ENCODE data around the gene ADH6.

ADH6 gene

DNA sequence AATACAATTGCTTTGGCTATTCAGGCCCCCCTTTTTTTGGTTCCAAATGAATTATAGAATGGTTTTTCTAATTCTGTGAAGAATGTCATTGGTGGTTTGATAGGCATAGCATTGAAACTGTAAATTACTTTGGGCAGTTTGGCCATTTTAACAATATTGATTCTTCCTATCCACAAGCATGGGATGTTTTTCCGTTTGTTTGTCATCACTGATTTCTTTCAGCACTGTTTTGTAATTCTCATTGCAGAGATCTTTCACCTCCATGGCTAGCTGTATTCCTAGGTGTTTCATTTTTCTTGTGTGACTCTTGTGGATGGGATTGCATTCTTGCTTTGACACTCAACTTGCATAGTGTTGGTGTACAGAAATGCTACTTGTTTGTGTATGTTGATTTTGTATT, 33.0 kb downstream of the ADH6 start:
- TF ChIP-seq ZFX (IDR thresholded peaks at IDR 0.05) (no peak), CTCF (conservative IDR thresholded peaks at IDR 0.05) (no peak)
- no peak overlapping the region for H3K27ac ChIP-seq

DNA sequence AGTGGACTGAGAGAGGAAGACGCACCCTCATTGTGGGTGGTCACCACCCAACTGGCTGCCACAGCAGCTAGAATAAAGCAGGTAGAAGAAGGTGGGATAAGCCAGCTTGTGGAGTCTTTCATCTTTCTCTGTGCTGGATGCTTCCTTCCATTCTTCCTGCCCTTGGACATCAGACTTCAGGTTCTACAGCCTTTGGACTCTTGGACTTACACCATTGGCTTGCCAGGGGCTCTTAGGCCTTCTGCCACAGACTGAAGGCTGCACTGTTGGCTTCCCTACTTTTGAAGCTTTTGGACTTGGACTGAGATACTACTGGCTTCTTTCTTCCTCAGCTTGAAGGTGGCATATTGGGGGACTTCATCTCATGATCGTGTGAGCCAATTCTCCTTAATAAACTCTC, 33.5 kb downstream of the ADH6 start:
- H3K27ac ChIP-seq: no peak overlapping the region
- TF ChIP-seq CTCF (conservative IDR thresholded peaks at IDR 0.05) (no peak), ZFX (IDR thresholded peaks at IDR 0.05) (no peak)

DNA sequence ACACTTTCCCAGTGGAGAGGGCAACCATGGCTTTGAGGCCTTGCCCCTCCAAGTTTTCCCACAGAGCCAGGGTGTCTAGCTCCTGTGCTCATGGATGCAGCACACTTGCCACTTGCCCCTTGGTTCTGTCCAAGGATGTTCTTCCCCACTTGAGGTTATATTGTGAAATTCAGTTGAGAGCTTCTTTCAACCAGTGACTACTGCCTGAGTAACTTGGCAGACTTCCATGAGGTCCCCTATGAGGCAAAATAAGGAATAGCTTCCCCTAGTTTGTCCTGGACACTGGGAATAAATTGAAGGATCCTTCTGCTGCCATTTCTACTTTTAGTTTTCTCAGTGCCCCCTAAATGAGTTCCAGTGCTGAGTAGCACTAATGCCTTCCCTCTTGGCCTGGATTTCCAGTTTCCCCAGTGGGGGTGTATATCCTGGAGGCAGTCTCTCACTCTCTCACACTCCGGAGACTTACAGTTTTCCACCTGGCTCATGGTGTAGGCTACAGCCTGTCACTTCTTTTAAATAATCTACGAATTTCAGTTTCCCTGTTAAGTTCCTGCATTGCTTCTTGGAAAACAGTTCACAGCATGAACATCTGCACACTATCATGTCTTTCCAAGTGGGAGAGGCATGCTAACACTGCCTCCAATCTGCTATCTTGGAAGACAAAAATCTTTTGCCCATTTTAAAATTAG, 38.5 kb downstream of the ADH6 start:
- TF ChIP-seq CTCF (conservative IDR thresholded peaks at IDR 0.05) (no peak), ZFX (IDR thresholded peaks at IDR 0.05) (no peak)
- no peak overlapping the region for H3K27ac ChIP-seq

DNA sequence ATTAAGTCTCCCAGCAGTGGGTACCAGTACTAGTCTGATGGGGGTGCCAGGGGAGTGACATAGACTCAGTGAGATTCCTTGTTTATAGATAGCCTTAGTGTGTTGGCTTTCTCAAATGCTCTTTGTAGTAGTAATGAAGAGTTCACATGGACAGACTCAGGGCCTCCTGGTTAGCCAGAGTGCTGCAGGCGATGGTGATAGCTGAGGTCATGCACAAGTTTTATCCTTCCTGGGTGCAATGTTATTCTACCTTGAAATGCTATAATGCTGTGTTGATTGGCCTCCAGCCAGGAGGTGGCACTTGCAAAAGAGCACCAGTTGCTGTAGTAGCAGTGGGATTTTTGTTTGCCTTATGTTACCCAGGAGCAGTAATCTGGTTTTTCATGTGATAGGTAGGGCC, 39.4 kb downstream of the ADH6 start:
- no peak overlapping the region for H3K27ac ChIP-seq
- TF ChIP-seq CTCF (conservative IDR thresholded peaks at IDR 0.05): no peak
- TF ChIP-seq ZFX (IDR thresholded peaks at IDR 0.05): no peak

GRCh38 chr4:99179178-99179577, 39.9 kb downstream of the ADH6 start:
- no peak overlapping the region for H3K27ac ChIP-seq
- TF ChIP-seq ZFX (IDR thresholded peaks at IDR 0.05): no peak

DNA sequence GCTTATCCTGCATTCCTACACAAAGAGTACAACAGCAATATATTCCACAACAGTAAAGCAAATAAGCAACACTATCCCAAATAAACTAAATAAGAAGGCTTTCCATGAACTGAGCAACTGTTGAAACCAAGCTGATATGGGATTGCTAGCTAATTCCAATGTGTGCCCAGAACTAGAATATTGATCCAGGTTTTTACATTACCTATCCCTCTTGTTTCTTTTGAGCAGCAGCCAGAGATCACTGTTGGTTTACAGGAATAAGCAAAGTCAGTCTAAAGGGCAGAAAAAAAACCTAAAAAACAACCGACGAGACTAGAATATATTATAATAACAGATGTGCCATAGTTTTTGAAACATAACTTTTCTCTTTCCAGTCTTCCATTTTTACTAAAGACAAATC, 52.5 kb downstream of the ADH6 start:
- TF ChIP-seq ZFX (IDR thresholded peaks at IDR 0.05) (no peak), CTCF (conservative IDR thresholded peaks at IDR 0.05) (no peak)
- H3K27ac ChIP-seq: no peak overlapping the region

DNA sequence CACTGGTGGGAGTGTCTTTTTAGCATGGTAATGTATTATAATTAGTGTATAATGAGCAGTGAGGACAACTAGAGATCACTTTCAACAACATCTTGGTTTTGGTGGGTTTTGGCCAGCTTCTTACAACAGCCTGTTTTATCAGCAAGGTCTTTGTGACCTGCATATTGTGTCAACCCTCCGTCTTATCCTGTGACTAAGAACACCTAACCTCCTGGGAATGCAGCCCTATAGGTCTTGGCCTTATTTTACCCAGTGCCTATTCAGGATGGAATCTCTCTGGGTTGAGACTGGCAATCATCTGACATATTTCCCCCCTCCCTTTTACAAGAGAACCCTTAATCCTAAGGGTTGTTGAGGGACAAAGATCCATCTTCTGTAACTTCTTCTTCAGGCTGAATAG, 53.1 kb downstream of the ADH6 start:
- no peak overlapping the region for H3K27ac ChIP-seq
- TF ChIP-seq CTCF (conservative IDR thresholded peaks at IDR 0.05) (no peak), ZFX (IDR thresholded peaks at IDR 0.05) (no peak)

All from C4-2B (cell line).